ENCODE measurements around the gene ACTR5.

DNA sequence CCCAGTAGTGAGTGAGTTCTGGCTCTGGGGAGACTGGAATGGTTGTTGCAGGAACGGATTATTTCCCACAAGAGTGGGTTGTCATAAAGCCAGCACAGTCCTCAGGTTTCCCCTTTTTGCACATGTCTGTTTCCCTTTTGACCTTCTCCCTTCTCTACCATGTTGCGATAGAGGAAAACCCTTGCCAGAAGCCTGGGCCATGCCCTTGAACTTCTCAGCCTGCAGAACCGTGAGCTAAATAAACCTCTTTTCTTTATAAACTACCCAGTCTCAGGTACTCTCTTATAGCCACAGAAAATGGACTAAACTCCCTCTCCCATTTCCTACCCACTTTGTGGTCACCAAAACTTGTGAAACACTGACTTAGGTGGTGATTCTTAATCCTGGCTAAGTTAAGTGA, 50.0 kb downstream of the ACTR5 start:
- TF ChIP-seq, protein P1, sequence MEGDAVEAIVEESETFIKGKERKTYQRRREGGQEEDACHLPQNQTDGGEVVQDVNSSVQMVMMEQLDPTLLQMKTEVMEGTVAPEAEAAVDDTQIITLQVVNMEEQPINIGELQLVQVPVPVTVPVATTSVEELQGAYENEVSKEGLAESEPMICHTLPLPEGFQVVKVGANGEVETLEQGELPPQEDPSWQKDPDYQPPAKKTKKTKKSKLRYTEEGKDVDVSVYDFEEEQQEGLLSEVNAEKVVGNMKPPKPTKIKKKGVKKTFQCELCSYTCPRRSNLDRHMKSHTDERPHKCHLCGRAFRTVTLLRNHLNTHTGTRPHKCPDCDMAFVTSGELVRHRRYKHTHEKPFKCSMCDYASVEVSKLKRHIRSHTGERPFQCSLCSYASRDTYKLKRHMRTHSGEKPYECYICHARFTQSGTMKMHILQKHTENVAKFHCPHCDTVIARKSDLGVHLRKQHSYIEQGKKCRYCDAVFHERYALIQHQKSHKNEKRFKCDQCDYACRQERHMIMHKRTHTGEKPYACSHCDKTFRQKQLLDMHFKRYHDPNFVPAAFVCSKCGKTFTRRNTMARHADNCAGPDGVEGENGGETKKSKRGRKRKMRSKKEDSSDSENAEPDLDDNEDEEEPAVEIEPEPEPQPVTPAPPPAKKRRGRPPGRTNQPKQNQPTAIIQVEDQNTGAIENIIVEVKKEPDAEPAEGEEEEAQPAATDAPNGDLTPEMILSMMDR (IDR thresholded peaks at IDR 0.05; ENCODE audit: extremely low read depth in 1 of 2, insufficient read depth in 1 of 2, low read depth in 1 of 2, low read length in 2 of 2), result no peak
- TF ChIP-seq FOS (IDR thresholded peaks at IDR 0.05; ENCODE audit: borderline replicate concordance, insufficient read depth, low read length) (no peak), POLR2A (IDR thresholded peaks at IDR 0.05; ENCODE audit: low read depth, low read length) (no peak), EZH2 (IDR thresholded peaks at IDR 0.05; ENCODE audit: borderline replicate concordance, low read depth, low read length, severe bottlenecking) (no peak), MYC (IDR thresholded peaks at IDR 0.05; ENCODE audit: low read depth, low read length) (no peak)
